HG03135 (cell line): ENCODE measurements around the gene SP8.

Experiments
- ATAC-seq: cut with Tn5 transposase; IDR thresholded peaks from one replicate; pipeline ENCODE4 v1.9.1; 2021; ENCODE audit warnings: mild to moderate bottlenecking, moderate library complexity; ENCODE audit not compliant: unreplicated experiment

Gene SP8

GRCh38 chr7:20776214-20776911, 10.3 kb downstream of the SP8 start:
- ATAC-seq = no peak

GRCh38 chr7:20754001-20754400, 32.7 kb downstream of the SP8 start:
- ATAC-seq = no peak

GRCh38 chr7:20749906-20750305, 36.8 kb downstream of the SP8 start:
- no peak for ATAC-seq

- no peak for ATAC-seq
Observed at GRCh38 chr7:20748853-20749252, 37.8 kb downstream of the SP8 start.

- no peak for ATAC-seq
Observed at GRCh38 chr7:20747001-20747400, 39.7 kb downstream of the SP8 start.

GRCh38 chr7:20745702-20746101, 41.0 kb downstream of the SP8 start:
- no peak for ATAC-seq

- ATAC-seq = no peak
Observed at GRCh38 chr7:20744954-20745446, 41.7 kb downstream of the SP8 start.

GRCh38 chr7:20742913-20743312, 43.8 kb downstream of the SP8 start:
- no peak for ATAC-seq

- peak; percentile 52 for ATAC-seq
Observed at GRCh38 chr7:20741801-20742200, 44.9 kb downstream of the SP8 start.

- ATAC-seq = no peak
Observed at GRCh38 chr7:20738518-20739481, 47.9 kb downstream of the SP8 start.

GRCh38 chr7:20737840-20738448, 48.7 kb downstream of the SP8 start:
- ATAC-seq = peak; percentile 55

GRCh38 chr7:20735346-20736065, 51.2 kb downstream of the SP8 start:
- ATAC-seq = no peak
